ENCODE measurements around the gene PCGF3.

The PCGF3 gene, protein sequence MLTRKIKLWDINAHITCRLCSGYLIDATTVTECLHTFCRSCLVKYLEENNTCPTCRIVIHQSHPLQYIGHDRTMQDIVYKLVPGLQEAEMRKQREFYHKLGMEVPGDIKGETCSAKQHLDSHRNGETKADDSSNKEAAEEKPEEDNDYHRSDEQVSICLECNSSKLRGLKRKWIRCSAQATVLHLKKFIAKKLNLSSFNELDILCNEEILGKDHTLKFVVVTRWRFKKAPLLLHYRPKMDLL

DNA sequence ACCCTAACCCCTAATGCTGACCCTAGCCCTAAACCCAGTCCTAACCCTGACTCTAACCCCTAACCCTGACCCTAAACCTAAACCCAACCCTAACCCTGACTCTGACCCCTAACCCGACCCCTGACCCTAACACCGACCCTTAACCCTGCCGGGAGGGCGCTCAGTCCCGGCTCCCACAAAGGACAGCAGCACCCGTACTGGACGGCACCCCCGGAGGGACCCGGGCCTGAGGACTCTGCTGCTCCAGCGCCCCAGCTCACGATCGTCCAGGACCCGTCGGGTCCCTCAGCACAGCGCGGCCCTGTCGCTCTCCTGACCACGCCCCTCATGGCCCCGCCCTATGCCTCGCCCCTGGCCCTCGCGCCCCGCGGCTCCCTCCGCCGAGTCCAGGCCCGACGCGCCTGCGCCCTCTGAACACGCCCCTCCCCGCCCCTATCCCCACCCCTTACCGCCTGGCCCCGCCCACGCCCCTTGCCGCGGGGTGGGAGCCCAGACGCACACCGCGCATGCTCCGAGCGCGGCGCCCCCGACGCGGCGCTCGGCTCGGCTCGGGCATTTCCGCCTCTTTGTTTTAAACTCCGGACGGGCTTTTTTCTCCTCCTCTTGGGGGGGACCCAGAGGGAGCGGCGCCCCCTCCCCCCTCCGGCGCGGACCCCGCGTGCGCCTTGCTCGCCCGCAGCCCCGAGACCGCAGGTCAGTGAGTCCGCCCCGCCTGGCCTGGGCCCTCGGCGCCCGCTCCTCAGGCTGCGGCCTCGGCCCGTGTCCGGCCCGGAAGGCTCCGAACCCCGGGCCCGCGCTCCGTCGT is at the start of gene PCGF3:
Gene PCGF3, plus strand, starts transcription at position 555 of the 805 bp plus-strand sequence. CDS start 27,849 bp downstream, outside the sequence.
- ATAC-seq = peak; percentile 98

DNA sequence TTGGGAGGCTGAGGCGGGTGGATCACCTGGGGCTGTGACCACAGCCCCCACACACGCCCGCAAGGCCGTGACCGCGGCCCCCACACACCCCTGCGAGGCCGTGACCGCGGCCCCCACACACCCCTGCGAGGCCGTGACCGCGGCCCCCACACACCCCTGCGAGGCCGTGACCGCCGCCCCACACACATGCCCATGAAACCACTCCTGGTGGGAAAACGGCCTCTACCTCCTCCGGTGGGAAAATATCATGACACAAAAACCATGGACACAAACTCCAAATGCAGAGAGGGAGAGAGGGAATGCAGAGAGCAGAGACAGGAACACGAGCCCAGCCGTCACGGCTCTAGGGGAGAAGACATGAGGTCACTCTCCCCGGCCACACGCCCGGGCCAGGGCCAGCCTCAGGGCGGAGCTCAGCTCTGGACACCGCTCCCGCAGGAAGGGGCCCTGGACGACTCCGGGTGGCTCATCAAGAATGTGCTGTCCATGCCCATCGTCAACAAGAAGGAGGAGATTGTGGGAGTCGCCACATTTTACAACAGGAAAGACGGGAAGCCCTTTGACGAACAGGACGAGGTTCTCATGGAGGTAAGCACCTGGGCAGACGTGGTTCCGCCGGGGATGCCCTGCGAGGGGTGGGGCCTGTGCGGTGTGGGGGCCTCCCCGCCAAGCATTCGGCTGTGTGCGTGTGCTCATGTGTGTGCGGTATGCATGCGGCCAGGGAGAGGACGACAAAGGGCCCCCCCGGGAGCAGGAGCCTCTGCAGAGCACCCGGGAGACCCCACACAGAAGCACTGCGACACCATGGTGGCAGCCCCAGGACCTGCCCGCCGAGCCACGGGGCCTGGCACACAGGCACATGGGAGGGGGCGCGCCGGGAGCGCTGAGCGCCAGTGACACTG is 48.9 kb upstream of the PCGF3 start:
- ATAC-seq (no peak), DNase-seq (no peak)

More for the DNA sequence above, at the start of gene PCGF3:
- peak; percentile 99 for DNase-seq

GRCh38 chr4:657338-657833 is 48.2 kb upstream of the PCGF3 start:
- ATAC-seq (no peak), DNase-seq (no peak)

DNA sequence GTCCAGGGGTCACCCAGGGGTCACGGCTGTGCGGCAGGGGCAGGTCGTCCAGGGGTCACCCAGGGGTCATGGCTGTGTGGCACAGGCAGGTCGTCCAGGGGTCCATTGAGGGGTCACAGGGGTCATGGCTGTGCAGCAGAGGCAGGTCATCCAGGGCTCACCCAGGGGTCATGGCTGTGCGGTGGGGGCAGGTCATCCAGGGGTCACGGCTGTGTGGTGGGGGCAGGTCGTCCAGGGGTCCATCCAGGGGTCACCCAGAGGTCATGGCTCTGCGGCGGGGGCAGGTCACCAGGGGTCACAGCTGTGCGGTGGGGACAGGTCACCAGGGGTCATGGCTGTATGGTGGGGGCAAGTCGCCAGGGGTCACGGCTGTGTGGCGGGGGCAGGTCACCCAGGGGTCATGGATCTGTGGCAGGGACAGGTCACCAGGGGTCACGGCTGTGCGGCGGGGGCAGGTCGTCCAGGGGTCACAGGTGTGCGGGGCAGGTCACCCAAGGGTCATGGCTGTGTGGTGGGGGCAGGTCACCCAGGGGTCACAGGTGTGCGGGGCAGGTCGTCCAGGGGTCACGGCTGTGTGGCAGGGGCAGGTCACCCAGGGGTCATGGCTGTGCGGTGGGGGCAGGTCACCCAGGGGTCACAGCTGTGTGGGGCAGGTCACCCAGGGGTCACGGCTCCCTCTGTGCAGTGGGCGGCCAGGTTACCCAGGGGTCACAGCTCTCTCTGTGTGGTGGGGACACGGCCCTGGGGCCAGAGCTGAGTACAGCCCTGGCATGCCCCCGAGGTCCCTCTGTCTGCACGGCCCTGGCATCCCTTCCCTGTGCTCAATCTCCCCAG is 47.6 kb upstream of the PCGF3 start:
- no peak for ATAC-seq
- no peak for DNase-seq

- DNase-seq (no peak), ATAC-seq (no peak)
Measured at GRCh38 chr4:658681-659667, 46.7 kb upstream of the PCGF3 start.

DNA sequence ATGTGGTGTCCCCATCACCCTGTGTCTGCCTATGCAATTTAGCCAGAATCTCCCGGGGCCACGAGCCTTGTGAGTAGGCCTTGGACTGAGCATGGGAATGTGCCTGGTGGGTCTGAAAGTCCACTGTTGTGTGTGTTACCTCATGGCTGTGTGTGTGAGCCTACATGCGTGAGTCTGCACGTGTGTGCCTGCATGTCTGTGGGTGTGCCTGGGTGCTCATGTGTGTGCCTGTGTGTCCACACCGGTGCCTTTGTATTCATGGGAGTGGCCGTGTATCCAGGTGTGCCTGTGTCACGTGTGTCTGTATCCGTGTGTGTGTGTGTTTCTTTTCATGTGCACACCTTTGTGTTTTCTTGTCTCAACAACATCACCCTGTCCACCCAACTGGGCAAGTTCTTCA is 45.8 kb upstream of the PCGF3 start:
- no peak for ATAC-seq
- DNase-seq = no peak

- DNase-seq = no peak
- no peak for ATAC-seq
Measured at GRCh38 chr4:660401-660800, 45.2 kb upstream of the PCGF3 start.

DNA sequence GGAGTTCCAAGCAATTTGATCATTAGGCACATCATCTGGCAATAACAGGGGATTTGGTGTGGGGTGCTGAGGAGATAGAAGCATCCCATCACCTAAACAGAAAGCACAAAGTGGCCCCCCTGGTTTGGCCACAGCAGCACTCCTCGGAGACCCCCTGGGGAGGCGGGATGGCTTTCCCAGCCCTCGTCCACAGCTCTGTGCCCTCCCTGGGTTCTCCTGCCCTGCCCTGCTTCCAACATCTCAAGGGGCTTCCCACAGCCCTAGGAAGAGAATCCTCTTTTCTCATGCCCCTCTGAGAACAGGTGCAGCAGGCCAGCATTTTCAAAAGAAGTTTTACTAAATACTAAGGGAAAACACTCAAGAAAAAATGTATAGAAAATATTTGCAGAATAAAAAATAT is 44.4 kb upstream of the PCGF3 start:
- DNase-seq (no peak), ATAC-seq (no peak)

DNA sequence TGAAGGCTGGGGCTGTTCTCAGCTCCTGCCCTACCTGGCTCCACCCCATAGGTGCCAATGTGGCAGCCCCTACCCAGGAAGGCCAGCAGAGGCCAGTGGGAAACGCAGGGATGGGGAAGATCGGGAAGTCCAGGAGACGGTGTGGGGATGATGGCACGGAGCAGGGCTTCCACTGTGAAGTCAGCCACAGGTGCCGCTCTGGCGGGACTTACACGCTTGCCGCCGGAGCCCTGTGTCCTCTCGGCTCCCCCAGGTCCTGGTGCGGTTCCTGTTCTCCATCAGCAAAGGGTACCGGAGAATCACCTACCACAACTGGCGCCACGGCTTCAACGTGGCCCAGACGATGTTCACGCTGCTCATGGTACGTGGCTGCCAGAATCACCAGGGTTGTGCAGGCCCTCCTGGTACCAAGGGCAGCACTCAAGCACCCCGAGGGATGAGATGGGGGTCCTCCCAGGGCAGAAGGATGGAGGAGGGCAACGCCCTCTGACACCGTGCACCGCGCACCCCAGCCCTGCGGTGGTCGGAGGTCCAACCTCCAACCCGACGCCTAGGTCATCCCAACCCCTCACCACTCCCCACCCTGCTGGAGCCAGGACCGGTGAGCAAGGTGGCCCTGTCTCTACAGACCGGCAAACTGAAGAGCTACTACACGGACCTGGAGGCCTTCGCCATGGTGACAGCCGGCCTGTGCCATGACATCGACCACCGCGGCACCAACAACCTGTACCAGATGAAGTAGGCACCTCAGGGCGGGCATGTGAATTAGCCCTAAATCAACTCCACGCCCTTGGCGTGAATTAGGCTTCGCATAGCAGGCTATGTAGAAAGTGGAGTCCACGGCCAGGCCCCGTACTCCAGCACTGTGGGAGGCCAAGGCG is 43.5 kb upstream of the PCGF3 start:
- ATAC-seq (no peak), DNase-seq (no peak)

GRCh38 chr4:663046-663437 is 42.6 kb upstream of the PCGF3 start:
- ATAC-seq (no peak), DNase-seq (no peak)

- DNase-seq = peak; percentile 83
Measured at GRCh38 chr4:663438-664428, 41.9 kb upstream of the PCGF3 start.

GRCh38 chr4:664713-665231 is 40.9 kb upstream of the PCGF3 start:
- DNase-seq = peak; percentile 3
- ATAC-seq = no peak

More at GRCh38 chr4:663438-664428, 41.9 kb upstream of the PCGF3 start:
- peak; percentile 62 for ATAC-seq

DNA sequence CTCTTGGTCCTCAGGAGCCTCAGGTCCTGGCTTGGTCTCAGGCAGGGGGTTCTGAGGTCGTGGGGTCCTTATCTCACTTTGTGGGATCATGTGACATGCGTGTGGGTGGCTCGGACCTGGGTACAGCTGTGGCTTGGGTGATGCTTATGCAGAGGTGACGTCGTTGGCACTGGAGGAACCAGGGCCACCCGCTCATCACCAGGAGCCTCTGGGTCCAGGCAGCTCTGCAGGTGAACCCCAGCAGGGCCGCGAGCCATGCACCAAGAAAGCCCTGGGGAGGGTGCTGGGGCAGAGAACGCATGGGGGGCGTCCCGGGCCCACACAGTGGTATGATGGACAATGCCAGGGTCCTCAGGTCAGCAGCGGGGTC is 40.3 kb upstream of the PCGF3 start:
- DNase-seq = peak; percentile 2
- no peak for ATAC-seq

GRCh38 chr4:665751-666435 is 39.7 kb upstream of the PCGF3 start:
- ATAC-seq (no peak), DNase-seq (peak; percentile 2)

GRCh38 chr4:666436-666810 is 39.2 kb upstream of the PCGF3 start:
- no peak for DNase-seq
- ATAC-seq = no peak

GRCh38 chr4:666822-667544 is 38.6 kb upstream of the PCGF3 start:
- no peak for ATAC-seq
- DNase-seq = no peak

- no peak for ATAC-seq
Measured at GRCh38 chr4:667545-667925, 38.1 kb upstream of the PCGF3 start.

More at GRCh38 chr4:667545-667925, 38.1 kb upstream of the PCGF3 start:
- DNase-seq = no peak

Measured in stimulated activated naive CD8-positive, alpha-beta T cell treated with anti-CD3 and anti-CD28 coated beads, Interleukin-15, Interleukin-2, amounts not matched to agents 100 U/mL and 50 U/mL, for 24 hours (primary cell).